Motor neuron (in vitro differentiated cells): ENCODE results near the gene CAMK2A. TPM values are rescaled to one million over a fixed set of nuclear protein-coding genes. Genes with fewer than 3 reads are reported as not detected.
A peak's percentile ranks its signal among the peaks of the same experiment; 100 is the strongest.

Experiments
- ATAC-seq, 8 experiments: fragments of 200-7000 bp; cut with Tn5 transposase; replicated peaks in 6 of 8; 2 replicates each; pipeline ENCODE4 v1.8.0; 2021; ENCODE audit warnings: mild to moderate bottlenecking in 8 of 8, moderate library complexity in 8 of 8
- H3K27ac ChIP-seq, 2 donors: fragments of 250-450 bp; sonication (Bioruptor Pico); 2 replicates each; pipeline ENCODE4 v1.9.0; 2021; ENCODE audit warnings: antibody characterized with exemption in 2 of 2, mild to moderate bottlenecking in 2 of 2, moderate library complexity in 1 of 2
- H3K4me1 ChIP-seq, 2 donors: fragments of 250-450 bp; sonication (Bioruptor Pico); replicated peaks in 1 of 2; 2 replicates each; pipeline ENCODE4 v1.6.1; 2021; ENCODE audit warnings: antibody characterized with exemption in 2 of 2, mild to moderate bottlenecking in 2 of 2, moderate library complexity in 1 of 2
- H3K4me3 ChIP-seq, 5 donors: fragments of 250-450 bp; sonication (Bioruptor Pico); 2 replicates each; pipeline ENCODE4 v1.9.0; 2021; ENCODE audit warnings: antibody characterized with exemption in 5 of 5, mild to moderate bottlenecking in 5 of 5, moderate library complexity in 4 of 5
- WGBS, 10 experiments: fragments of 450-650 bp; shearing (Covaris generic); methylation state at CpG; one replicate each; pipeline ENCODE4 v1.0.0; 2022; 5-methylcytosine and 5-hydroxymethylcytosine counted together
- in situ Hi-C, 9 experiments: fragments of 400-800 bp; cut with MboI; loops; one replicate each; pipeline ENCODE4 v1.15.0; 2021; ENCODE audit warnings: low sequenced_read_pairs in 9 of 9, low pct_unique_long_range_greater_than_20kb in 2 of 9; ENCODE audit not compliant: unreplicated experiment in 9 of 9
- total RNA-seq, 8 experiments: library from RNA; unstranded; fragments of 300-600 nt; gene quantifications; 2 replicates each; pipeline versions ENCODE4 v1.2.3 to v1.2.4, GENCODE V29; 2022

CAMK2A gene
- total RNA-seq, 8 experiments from 2014 or later = 0.13 to 5.6 (median 2.7) TPM

GRCh38 chr5:150188146-150188842, 101.3 kb downstream of the CAMK2A start:
- H3K27ac ChIP-seq = no peak overlapping the region
- in situ Hi-C loops = no loop called here
- 17 to 80% (median 80%) methylated on average over 1 to 3 of the region's 3 CpGs; no CpG with 5 or more reads in 5 of the 10 experiments for WGBS, 10 experiments
- H3K4me1 ChIP-seq = peaks cover 28 to 34% of the 10 kb centered on the region in 2 donors
- H3K4me3 ChIP-seq = no peak overlapping the region
- peak in 1 of 8 experiments; percentile 18 for ATAC-seq

GRCh38 chr5:150186897-150187296, 102.7 kb downstream of the CAMK2A start:
- whole genome bisulfite sequencing, 10 experiments = 9 to 88% (median 61%) methylated on average over 1 to 3 of the region's 4 CpGs; no CpG with 5 or more reads in 4 of the 10 experiments
- ATAC-seq = peak in 2 of 8 experiments; percentile 50 to 65
- Histone ChIP-seq H3K4me1 (peaks cover 18 to 21% of the 10 kb centered on the region in 2 donors), H3K27ac (no peak overlapping the region), H3K4me3 (no peak overlapping the region)
- in situ Hi-C loops = no loop called here

DNA sequence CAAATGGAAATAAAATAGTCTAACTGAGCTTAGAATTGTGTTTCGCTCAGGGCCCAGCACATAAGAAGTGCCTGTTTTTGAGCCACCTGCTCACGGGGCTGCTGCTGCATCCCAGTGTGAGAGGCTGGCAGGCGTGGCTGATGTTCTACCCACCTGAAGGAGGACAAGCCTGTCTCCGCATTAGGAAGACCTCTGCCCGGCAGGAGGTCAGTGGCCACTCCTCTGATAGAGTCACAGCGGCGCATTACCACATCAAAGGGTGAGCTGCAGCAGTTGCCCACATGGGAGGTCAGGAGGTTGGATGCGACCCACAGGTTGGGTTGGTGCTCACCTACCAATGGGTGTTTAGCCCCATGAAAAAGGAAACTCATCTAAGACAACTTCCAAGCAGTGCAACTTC, 103.4 kb downstream of the CAMK2A start:
- 67 to 100% (median 87%) methylated on average over 1 to 7 of the region's 8 CpGs; no CpG with 5 or more reads in 5 of the 10 experiments for WGBS, 10 experiments
- Histone ChIP-seq H3K4me3 (no peak overlapping the region), H3K27ac (no peak overlapping the region), H3K4me1 (peaks cover 14 to 17% of the 10 kb centered on the region in 2 donors)
- no peak for ATAC-seq
- in situ Hi-C loops = no loop called here

DNA sequence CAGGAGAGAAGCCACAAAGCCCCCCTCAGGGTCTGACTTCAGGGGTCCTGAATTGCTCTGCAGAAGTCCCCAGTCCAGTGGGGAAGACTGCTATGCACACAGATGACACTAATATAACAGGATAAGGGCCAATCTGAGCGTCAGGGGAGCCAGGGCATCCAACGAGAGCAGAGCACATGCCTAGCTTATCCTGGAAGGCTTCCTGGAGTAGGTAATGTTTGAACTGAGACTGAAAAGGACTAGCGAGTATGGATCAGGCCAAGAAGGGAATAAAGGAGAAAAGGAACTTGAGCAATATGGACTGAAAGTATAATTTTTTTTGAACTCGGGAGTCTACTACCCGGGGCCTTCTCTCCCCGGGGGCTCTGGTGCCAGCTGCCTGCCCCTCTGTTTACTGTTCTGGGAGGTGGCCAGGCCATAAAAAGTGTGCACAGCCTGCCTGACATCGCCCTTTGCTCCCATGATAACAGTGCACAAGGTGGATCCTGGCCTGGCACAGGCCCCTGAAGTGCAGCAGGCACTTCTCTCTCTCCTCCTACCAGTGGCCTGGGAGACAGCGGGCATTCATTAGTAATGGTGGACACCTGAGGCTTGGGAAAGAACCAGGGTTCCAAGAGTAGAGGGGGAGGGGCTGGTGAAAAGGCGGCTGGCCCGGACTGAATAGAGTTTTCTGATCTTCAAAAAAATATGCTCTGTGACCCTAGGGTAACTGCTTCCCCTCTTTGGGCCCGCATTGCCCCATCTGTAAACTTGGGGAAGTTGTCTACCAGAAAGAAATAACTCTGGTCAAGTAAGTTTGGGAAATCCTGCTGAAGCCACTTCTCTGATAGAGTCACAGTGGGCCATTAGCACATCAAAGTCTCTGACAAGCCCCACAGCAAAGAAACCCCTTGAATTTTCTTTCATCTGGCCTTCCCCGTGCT, 104.3 kb downstream of the CAMK2A start:
- Histone ChIP-seq H3K4me1 (peaks cover 7 to 11% of the 10 kb centered on the region in 2 donors), H3K4me3 (no peak overlapping the region), H3K27ac (no peak overlapping the region)
- in situ Hi-C loops = no loop called here
- 50 to 100% (median 75%) methylated on average over 1 to 9 of the region's 12 CpGs; no CpG with 5 or more reads in 2 of the 10 experiments for WGBS, 10 experiments
- ATAC-seq = no peak

DNA sequence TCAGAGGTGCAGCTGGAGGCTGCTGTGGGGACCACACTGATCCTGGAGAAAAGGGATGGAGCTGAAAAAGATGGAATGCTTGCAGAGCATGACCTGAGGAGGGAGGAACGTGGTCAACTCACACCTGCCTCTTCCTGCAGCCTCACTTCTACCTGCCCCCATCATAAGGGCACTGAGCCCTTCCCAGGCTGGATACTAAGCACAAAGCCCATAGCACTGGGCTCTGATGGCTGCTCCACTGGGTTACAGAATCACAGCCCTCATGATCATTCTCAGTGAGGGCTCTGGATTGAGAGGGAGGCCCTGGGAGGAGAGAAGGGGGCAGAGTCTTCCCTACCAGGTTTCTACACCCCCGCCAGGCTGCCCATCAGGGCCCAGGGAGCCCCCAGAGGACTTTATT, 105.6 kb downstream of the CAMK2A start:
- no peak overlapping the region for H3K4me3 ChIP-seq
- in situ Hi-C loops = no loop called here
- 40 to 100% (median 72%) methylated on average over 1 of the region's 2 CpGs; no CpG with 5 or more reads in 6 of the 10 experiments for WGBS, 10 experiments
- H3K4me1 ChIP-seq = peaks cover 5 to 6% of the 10 kb centered on the region in 2 donors
- ATAC-seq = peak in 1 of 8 experiments; percentile 4
- H3K27ac ChIP-seq = no peak overlapping the region

DNA sequence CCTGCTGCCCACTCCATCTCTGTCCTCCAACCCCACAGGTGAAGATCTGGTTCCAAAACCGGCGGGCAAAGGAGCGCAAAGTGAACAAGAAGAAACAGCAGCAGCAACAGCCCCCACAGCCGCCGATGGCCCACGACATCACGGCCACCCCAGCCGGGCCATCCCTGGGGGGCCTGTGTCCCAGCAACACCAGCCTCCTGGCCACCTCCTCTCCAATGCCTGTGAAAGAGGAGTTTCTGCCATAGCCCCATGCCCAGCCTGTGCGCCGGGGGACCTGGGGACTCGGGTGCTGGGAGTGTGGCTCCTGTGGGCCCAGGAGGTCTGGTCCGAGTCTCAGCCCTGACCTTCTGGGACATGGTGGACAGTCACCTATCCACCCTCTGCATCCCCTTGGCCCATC, 106.1 kb downstream of the CAMK2A start:
- WGBS, 10 experiments = 66 to 93% (median 92%) methylated on average over 2 to 9 of the region's 12 CpGs; no CpG with 5 or more reads in 6 of the 10 experiments
- H3K4me1 ChIP-seq = peaks cover 5 to 6% of the 10 kb centered on the region in 2 donors
- no peak for ATAC-seq
- H3K27ac ChIP-seq = no peak overlapping the region
- in situ Hi-C loops = no loop called here
- no peak overlapping the region for H3K4me3 ChIP-seq

DNA sequence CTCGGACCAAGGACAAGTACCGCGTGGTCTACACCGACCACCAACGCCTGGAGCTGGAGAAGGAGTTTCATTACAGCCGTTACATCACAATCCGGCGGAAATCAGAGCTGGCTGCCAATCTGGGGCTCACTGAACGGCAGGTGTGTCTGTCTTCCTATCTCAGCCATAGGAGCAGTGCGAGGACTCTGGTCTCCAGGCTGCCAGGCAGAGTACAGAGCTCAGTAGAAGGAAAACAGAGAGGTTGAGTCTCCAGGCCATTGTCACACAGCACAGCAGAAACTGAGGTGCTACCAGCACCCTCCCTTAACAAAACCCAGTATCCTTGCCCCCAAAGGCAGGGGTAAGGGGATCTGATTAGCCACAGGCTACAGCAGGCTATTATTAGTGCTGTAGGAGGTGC, 106.8 kb downstream of the CAMK2A start:
- H3K4me1 ChIP-seq = peaks cover 5 to 6% of the 10 kb centered on the region in 2 donors
- in situ Hi-C loops = no loop called here
- no peak for ATAC-seq
- no peak overlapping the region for H3K4me3 ChIP-seq
- WGBS, 10 experiments = 85 to 100% (median 98%) methylated on average over 1 to 8 of the region's 10 CpGs; no CpG with 5 or more reads in 2 of the 10 experiments
- no peak overlapping the region for H3K27ac ChIP-seq

- in situ Hi-C loops = no loop called here
- no peak for ATAC-seq
- Histone ChIP-seq H3K4me3 (no peak overlapping the region), H3K27ac (no peak overlapping the region), H3K4me1 (peaks cover 5 to 6% of the 10 kb centered on the region in 2 donors)
- 48 to 100% (median 74%) methylated on average over 1 to 6 of the region's 9 CpGs for WGBS, 10 experiments
Observed at GRCh38 chr5:150181766-150182545, 107.6 kb downstream of the CAMK2A start.

DNA sequence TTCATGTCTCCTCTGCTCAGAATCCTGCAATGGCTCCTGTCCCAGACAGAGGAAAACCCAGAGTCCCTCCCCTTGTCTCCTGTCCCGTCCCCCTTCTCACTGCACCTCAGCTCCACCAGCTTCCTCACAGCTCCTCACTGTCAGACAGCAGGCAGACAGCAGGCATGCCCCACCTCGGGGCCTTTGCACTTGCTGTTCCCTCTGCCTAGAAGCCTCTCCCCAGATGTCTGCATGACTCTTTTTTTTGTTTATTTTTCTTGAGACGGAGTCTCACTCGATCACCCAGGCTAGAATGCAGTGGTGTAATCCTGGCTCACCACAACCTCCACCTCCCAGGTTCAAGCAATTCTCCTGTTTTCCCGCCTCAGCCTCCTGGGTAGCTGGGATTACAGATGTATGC, 108.5 kb downstream of the CAMK2A start:
- no peak overlapping the region for H3K27ac ChIP-seq
- peaks cover 5 to 6% of the 10 kb centered on the region in 2 donors for H3K4me1 ChIP-seq
- no peak overlapping the region for H3K4me3 ChIP-seq
- 25 to 100% (median 77%) methylated on average over 1 to 3 of the region's 5 CpGs; no CpG with 5 or more reads in 6 of the 10 experiments for WGBS, 10 experiments
- in situ Hi-C loops = no loop called here
- peak in 3 of 8 experiments; percentile 57 to 73 (median 69) for ATAC-seq

- in situ Hi-C loops = no loop called here
- Histone ChIP-seq H3K4me1 (peaks cover 5 to 6% of the 10 kb centered on the region in 2 donors), H3K4me3 (no peak overlapping the region), H3K27ac (no peak overlapping the region)
- ATAC-seq = peak in 3 of 8 experiments; percentile 65 to 76 (median 70)
- 34 to 100% (median 84%) methylated on average over 1 to 5 of the region's 18 CpGs; no CpG with 5 or more reads in 4 of the 10 experiments for WGBS, 10 experiments
Observed at GRCh38 chr5:150180241-150181026, 109.1 kb downstream of the CAMK2A start.

GRCh38 chr5:150179019-150179620, 110.5 kb downstream of the CAMK2A start:
- Histone ChIP-seq H3K27ac (no peak overlapping the region), H3K4me3 (no peak overlapping the region), H3K4me1 (peaks cover 4% of the 10 kb centered on the region in 2 donors)
- WGBS, 10 experiments = 70 to 100% (median 85%) methylated on average over 1 to 6 of the region's 7 CpGs; no CpG with 5 or more reads in 3 of the 10 experiments
- no peak for ATAC-seq
- in situ Hi-C loops = no loop called here
